ENCODE results near the gene RASA3. TPM values are rescaled to one million over a fixed set of nuclear protein-coding genes. Genes with fewer than 3 reads are reported as not detected.

RASA3 gene
- total and polyA plus RNA-seq, 10 of the 15 experiments (the other 5 are each of a cell fraction or from before 2014, with no cell fraction given), result 0.79 to 33.9 (median 17.6) TPM

- 96% methylated on average over 23 of the region's 23 CpGs for WGBS (ENCODE audit: insufficient coverage, insufficient replicate concordance, low lambda C conversion rate, missing lambda C conversion rate)
- Histone ChIP-seq H3K4me1 (ENCODE audit: control insufficient read depth, insufficient read depth, low read length) (no peaks in the 10 kb centered on the region; the same call in 1 of the 2 replicates), H3K36me3 (ENCODE audit: control insufficient read depth in 2 of 2, insufficient read depth in 2 of 2, low read length in 1 of 2) (peaks cover 7 to 8% of the 10 kb centered on the region in 2 experiments; a peak in 3 of 4 replicates), H4K20me1 (ENCODE audit: control insufficient read depth, insufficient read depth) (no peaks in the 10 kb centered on the region), H3K27me3 (replicated peaks in 1 of 2; ENCODE audit: control insufficient read depth in 2 of 2, insufficient read depth in 2 of 2, low read length in 1 of 2) (no peaks in the 10 kb centered on the region), H3K9ac (ENCODE audit: control insufficient read depth, insufficient read depth, low read length) (no peak overlapping the region), H3K79me2 (ENCODE audit: control insufficient read depth, insufficient read depth, low read length) (no peaks in the 10 kb centered on the region), H3K9me3 (replicated peaks; ENCODE audit: control insufficient read depth, insufficient read depth, low read length) (no peaks in the 10 kb centered on the region), H2AFZ (ENCODE audit: control insufficient read depth, low read depth, low read length) (no peak overlapping the region), H3K27ac (ENCODE audit: control insufficient read depth, insufficient read depth) (no peak overlapping the region), H3K4me3 (no peak overlapping the region), H3K4me2 (ENCODE audit: control insufficient read depth, insufficient read depth) (no peak overlapping the region)
- DNase-seq (ENCODE audit: low read depth, low spot score) (no peak), ATAC-seq (no peak), FAIRE-seq (no peak)
- CTCF ChIA-PET, result no interaction called here
- in situ Hi-C loops (cut with MboI), result no loop called here
- TF ChIP-seq NBN (IDR thresholded peaks at IDR 0.05) (no peak), MTA2 (IDR thresholded peaks at IDR 0.05; ENCODE audit: low read depth) (no peak), ZNF622 (IDR thresholded peaks at IDR 0.05) (no peak)
- SMC1A ChIA-PET (ENCODE audit: uncharacterized antibody, unreplicated experiment), result interaction anchor here (0.6 kb wide), 1 partner anchor 254 kb away, joined by 3 read pairs; no protein-coding TSS in a partner anchor
- intact Hi-C loops (cut with micrococcal nuclease; ENCODE audit: unreplicated experiment), result no loop called here
- BruUV-seq (replicated peaks), result no TSS peak
- POLR2A ChIA-PET, result interaction anchor here (0.5 kb wide), 1 partner anchor 116 kb away, joined by 3 read pairs; no protein-coding TSS in a partner anchor
- RAD21 ChIA-PET (ENCODE audit: unreplicated experiment), result no interaction called here
Measured at GRCh38 chr13:113995051-113995601, 137.3 kb downstream of the RASA3 start.

GRCh38 chr13:113992276-113993005, 140.0 kb downstream of the RASA3 start:
- WGBS (ENCODE audit: insufficient coverage, insufficient replicate concordance, low lambda C conversion rate, missing lambda C conversion rate), result 91% methylated on average over 21 of the region's 21 CpGs
- Histone ChIP-seq H3K4me1 (ENCODE audit: control insufficient read depth, insufficient read depth, low read length) (no peaks in the 10 kb centered on the region; the same call in 1 of the 2 replicates), H2AFZ (ENCODE audit: control insufficient read depth, low read depth, low read length) (no peak overlapping the region), H3K4me3 (no peak overlapping the region), H3K27me3 (replicated peaks in 1 of 2; ENCODE audit: control insufficient read depth in 2 of 2, insufficient read depth in 2 of 2, low read length in 1 of 2) (no peaks in the 10 kb centered on the region), H3K9me3 (replicated peaks; ENCODE audit: control insufficient read depth, insufficient read depth, low read length) (no peaks in the 10 kb centered on the region; the same call in 2 of the 3 replicates), H3K9ac (ENCODE audit: control insufficient read depth, insufficient read depth, low read length) (no peak overlapping the region), H3K27ac (ENCODE audit: control insufficient read depth, insufficient read depth) (no peak overlapping the region), H3K36me3 (ENCODE audit: control insufficient read depth in 2 of 2, insufficient read depth in 2 of 2, low read length in 1 of 2) (peaks cover 7 to 8% of the 10 kb centered on the region in 2 experiments; a peak in 3 of 4 replicates), H3K79me2 (ENCODE audit: control insufficient read depth, insufficient read depth, low read length) (no peaks in the 10 kb centered on the region), H3K4me2 (ENCODE audit: control insufficient read depth, insufficient read depth) (no peak overlapping the region), H4K20me1 (ENCODE audit: control insufficient read depth, insufficient read depth) (no peaks in the 10 kb centered on the region)
- RAD21 ChIA-PET (ENCODE audit: unreplicated experiment), result no interaction called here
- FAIRE-seq (no peak), ATAC-seq (no peak), DNase-seq (ENCODE audit: low read depth, low spot score) (no peak)
- BruUV-seq (replicated peaks), result no TSS peak
- POLR2A ChIA-PET, result no interaction called here
- in situ Hi-C loops (cut with MboI), result no loop called here
- CTCF ChIA-PET, result no interaction called here
- SMC1A ChIA-PET (ENCODE audit: uncharacterized antibody, unreplicated experiment), result no interaction called here
- intact Hi-C loops (cut with micrococcal nuclease; ENCODE audit: unreplicated experiment), result no loop called here
- TF ChIP-seq CREB1 (IDR thresholded peaks at IDR 0.05; ENCODE audit: low read depth) (no peak), SMARCA5 (IDR thresholded peaks at IDR 0.05) (no peak), E2F4 (IDR thresholded peaks at IDR 0.05; ENCODE audit: low read depth, low read length) (no peak), TCF12 (IDR thresholded peaks at IDR 0.05; ENCODE audit: low read depth, low read length) (no peak), TCF7 (IDR thresholded peaks at IDR 0.05; ENCODE audit: borderline replicate concordance) (no peak), SIX5 (IDR thresholded peaks at IDR 0.05; ENCODE audit: low read depth, low read length, severe bottlenecking) (no peak)
- TF ChIP-seq, protein P1, sequence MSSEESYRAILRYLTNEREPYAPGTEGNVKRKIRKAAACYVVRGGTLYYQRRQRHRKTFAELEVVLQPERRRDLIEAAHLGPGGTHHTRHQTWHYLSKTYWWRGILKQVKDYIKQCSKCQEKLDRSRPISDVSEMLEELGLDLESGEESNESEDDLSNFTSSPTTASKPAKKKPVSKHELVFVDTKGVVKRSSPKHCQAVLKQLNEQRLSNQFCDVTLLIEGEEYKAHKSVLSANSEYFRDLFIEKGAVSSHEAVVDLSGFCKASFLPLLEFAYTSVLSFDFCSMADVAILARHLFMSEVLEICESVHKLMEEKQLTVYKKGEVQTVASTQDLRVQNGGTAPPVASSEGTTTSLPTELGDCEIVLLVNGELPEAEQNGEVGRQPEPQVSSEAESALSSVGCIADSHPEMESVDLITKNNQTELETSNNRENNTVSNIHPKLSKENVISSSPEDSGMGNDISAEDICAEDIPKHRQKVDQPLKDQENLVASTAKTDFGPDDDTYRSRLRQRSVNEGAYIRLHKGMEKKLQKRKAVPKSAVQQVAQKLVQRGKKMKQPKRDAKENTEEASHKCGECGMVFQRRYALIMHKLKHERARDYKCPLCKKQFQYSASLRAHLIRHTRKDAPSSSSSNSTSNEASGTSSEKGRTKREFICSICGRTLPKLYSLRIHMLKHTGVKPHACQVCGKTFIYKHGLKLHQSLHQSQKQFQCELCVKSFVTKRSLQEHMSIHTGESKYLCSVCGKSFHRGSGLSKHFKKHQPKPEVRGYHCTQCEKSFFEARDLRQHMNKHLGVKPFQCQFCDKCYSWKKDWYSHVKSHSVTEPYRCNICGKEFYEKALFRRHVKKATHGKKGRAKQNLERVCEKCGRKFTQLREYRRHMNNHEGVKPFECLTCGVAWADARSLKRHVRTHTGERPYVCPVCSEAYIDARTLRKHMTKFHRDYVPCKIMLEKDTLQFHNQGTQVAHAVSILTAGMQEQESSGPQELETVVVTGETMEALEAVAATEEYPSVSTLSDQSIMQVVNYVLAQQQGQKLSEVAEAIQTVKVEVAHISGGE (CRISPR knock-in tag; IDR thresholded peaks at IDR 0.05), result no peak

Data from GM12878 (cell line).